Tibial nerve (tissue), 4 donors: ENCODE results near the gene KANSL3. TPM values are rescaled to one million over a fixed set of nuclear protein-coding genes. Genes with fewer than 3 reads are reported as not detected.
A peak's percentile ranks its signal among the peaks of the same experiment; 100 is the strongest.

Experiments used
- DNase-seq, 2 donors: peaks; one replicate each; pipeline ENCODE4 v3.0.0-alpha.2; 2019; ENCODE audit warnings: low spot score in 2 of 2
- H3K27ac ChIP-seq, 4 donors: fragments of 200-600 bp; sonication (generic) in 3 of 4; one replicate each; pipeline ENCODE4 v1.5.1; 2017 to 2019; ENCODE audit warnings: mild to moderate bottlenecking in 1 of 4
- H3K27me3 ChIP-seq, 2 donors: fragments of 200-600 bp; sonication (generic) in 1 of 2; one replicate each; pipeline versions ENCODE4 v1.5.1 to v1.6.0; 2017 to 2019
- H3K36me3 ChIP-seq, 3 donors: fragments of 200-600 bp; sonication (generic); one replicate each; pipeline ENCODE4 v1.5.1; 2018 to 2019
- H3K4me1 ChIP-seq, 4 donors: fragments of 200-600 bp; sonication (generic) in 3 of 4; one replicate each; pipeline ENCODE4 v1.5.1; 2017 to 2019
- H3K4me3 ChIP-seq, 4 donors: fragments of 200-600 bp; sonication (generic) in 3 of 4; one replicate each; pipeline ENCODE4 v1.5.1; 2017 to 2019; ENCODE audit warnings: mild to moderate bottlenecking in 1 of 4, moderate library complexity in 1 of 4
- H3K9me3 ChIP-seq, 4 donors: fragments of 200-600 bp; sonication (generic) in 3 of 4; one replicate each; pipeline ENCODE4 v1.5.1; 2017 to 2019
- EP300 ChIP-seq, 2 donors: sonication (generic); formaldehyde crosslinking; IDR thresholded peaks; one replicate each; pipeline ENCODE4 v1.6.1; 2017; ENCODE audit warnings: antibody characterized with exemption in 2 of 2, mild to moderate bottlenecking in 1 of 2
- POLR2A ChIP-seq, 2 donors: fragments of 450-650 bp; IDR thresholded peaks; one replicate each; pipeline ENCODE4 v1.6.1; 2017; ENCODE audit warnings: antibody characterized with exemption in 2 of 2, mild to moderate bottlenecking in 2 of 2, moderate library complexity in 2 of 2
- WGBS, 2 donors: methylation state at CpG; one replicate each; pipeline ENCODE4 v1.1.5; 2018; 5-methylcytosine and 5-hydroxymethylcytosine counted together
- total RNA-seq, 4 donors: library from RNA; depleted of rRNA; stranded (reverse); fragments of >200 nt; gene quantifications; one replicate each; pipeline ENCODE4 v1.1.0, GENCODE V29; 2016
- TF ChIP-seq, protein P1 (sequence below), 5 experiments: fragments of 200-600 bp in 3 of 5; fragments of 450-650 bp in 2 of 5; sonication (generic) in 3 of 5; IDR thresholded peaks; one replicate each; pipeline ENCODE4 v1.5.1; 2016 to 2019; ENCODE audit warnings: antibody characterized with exemption in 5 of 5, mild to moderate bottlenecking in 3 of 5, moderate library complexity in 2 of 5

The KANSL3 gene
- total RNA-seq, 4 donors from 2014 or later: 55.7 to 87.0 (median 59.2) TPM

DNA sequence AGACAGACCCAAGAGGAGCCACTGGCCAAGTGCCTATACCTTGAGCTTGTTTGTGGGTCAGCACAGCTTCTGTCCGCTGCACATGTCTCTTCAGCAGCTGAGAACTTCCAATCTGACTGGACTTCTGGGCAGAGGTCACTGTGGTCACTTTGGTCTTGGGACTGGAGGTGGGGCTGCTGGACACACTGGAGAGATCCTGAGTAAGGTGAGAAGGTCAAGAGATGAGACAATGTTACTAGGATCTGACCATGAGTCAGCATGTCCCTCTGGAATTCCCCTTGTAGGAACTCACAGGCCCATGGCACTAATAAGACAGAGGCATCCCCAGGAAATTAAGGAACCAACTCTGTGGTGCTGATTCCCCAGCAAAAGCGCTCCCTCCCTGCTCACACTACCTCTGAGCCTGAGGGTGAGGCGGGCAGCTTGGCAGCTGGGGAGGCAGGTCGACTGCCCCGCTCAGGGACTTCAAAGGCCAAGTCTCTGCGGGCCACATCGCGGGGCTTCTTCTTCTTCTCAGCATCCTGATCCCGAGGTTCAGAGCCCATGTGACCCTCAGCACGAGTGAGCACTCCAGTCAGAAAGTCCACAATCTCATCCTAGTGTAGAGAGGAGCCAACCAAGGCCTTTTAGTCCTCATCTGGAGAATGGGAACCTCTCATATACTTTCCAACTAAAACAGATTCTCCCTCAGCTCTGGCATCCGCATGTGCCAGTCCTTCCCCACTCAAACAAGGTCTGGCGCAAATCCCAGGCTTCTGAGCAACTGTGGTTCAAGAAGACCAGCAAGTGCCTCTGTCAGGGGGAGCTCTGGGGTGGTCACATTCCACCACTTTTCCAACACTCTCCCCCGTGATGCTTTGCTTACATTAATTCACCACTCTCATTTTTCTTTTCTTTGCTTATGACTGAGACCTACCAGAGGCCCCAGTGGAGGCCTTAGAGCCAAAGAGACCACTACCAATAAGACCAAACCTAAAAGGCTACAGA lies 29.4 kb downstream of the KANSL3 start:
- H3K27ac ChIP-seq: peak overlapping the region in 1 of 4 donors; percentile 0
- peaks cover 0 to 21% (median 0%) of the 10 kb centered on the region in 4 donors for H3K4me1 ChIP-seq
- H3K27me3 ChIP-seq: no peaks in the 10 kb centered on the region
- no peak for TF ChIP-seq POLR2A (IDR thresholded peaks at IDR 0.05)
- no peak for TF ChIP-seq EP300 (IDR thresholded peaks at IDR 0.05)
- TF ChIP-seq, protein P1, sequence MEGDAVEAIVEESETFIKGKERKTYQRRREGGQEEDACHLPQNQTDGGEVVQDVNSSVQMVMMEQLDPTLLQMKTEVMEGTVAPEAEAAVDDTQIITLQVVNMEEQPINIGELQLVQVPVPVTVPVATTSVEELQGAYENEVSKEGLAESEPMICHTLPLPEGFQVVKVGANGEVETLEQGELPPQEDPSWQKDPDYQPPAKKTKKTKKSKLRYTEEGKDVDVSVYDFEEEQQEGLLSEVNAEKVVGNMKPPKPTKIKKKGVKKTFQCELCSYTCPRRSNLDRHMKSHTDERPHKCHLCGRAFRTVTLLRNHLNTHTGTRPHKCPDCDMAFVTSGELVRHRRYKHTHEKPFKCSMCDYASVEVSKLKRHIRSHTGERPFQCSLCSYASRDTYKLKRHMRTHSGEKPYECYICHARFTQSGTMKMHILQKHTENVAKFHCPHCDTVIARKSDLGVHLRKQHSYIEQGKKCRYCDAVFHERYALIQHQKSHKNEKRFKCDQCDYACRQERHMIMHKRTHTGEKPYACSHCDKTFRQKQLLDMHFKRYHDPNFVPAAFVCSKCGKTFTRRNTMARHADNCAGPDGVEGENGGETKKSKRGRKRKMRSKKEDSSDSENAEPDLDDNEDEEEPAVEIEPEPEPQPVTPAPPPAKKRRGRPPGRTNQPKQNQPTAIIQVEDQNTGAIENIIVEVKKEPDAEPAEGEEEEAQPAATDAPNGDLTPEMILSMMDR (IDR thresholded peaks at IDR 0.05): no peak
- DNase-seq: no peak
- H3K9me3 ChIP-seq: no peaks in the 10 kb centered on the region
- WGBS, 2 donors: 73 to 83% methylated on average over 13 of the region's 13 CpGs
- H3K36me3 ChIP-seq: peaks cover 8 to 100% (median 69%) of the 10 kb centered on the region in 3 donors
- no peak overlapping the region for H3K4me3 ChIP-seq

DNA sequence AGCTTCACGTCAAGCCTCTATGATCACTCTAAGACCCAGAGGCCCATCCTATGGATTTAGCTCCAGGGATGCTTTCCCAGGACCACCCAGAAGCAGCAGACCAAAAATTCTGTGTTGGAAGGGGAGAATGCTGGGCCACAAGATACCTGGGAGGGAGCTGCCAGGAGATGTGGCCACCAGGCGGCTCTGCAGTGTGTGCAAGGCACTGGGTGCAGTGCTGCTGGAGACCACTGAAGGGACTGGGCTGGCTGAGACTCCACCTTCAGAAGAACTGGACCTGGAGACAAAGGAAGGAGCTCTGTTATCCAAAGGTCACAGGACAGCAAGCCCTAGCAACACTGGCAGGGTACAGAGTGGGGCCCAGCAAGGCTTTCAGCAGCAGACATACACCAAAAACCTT lies 34.0 kb downstream of the KANSL3 start:
- TF ChIP-seq, protein P1 (IDR thresholded peaks at IDR 0.05): no peak
- TF ChIP-seq EP300 (IDR thresholded peaks at IDR 0.05) (no peak), POLR2A (IDR thresholded peaks at IDR 0.05) (no peak)
- Histone ChIP-seq H3K4me3 (no peak overlapping the region), H3K4me1 (peaks cover 0 to 22% (median 0%) of the 10 kb centered on the region in 4 donors), H3K27ac (no peak overlapping the region), H3K27me3 (no peaks in the 10 kb centered on the region), H3K36me3 (peaks cover 4 to 95% (median 58%) of the 10 kb centered on the region in 3 donors), H3K9me3 (no peaks in the 10 kb centered on the region)
- no peak for DNase-seq
- WGBS, 2 donors: 83 to 100% methylated on average over 2 of the region's 2 CpGs

DNA sequence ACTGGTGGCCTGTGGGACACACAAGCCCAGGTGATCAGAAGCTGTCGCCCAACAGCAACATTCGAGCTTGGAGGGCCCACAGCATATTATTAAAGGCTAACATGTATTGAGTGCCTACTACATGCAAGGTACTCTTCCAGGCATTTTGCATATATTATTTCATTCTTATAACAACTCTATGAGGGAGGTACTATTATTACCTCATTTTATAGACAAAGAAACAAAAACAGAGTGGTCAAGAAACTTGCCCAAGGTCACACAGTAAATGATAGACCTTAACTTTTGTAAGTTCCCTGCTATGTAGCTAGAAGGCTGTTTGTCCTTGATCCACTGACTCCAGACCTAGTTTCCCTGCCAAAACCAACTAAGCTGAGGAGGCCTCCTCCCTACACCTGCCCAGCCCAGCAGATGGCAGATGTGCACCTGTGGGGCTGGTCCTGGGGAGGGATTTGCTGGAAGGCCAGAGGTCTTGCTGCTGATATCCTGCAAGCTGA lies 35.7 kb downstream of the KANSL3 start:
- H3K4me1 ChIP-seq: peaks cover 0 to 17% (median 0%) of the 10 kb centered on the region in 4 donors
- H3K27me3 ChIP-seq: no peaks in the 10 kb centered on the region
- peaks cover 0 to 90% (median 43%) of the 10 kb centered on the region in 3 donors for H3K36me3 ChIP-seq
- 97 to 100% methylated on average over 2 of the region's 2 CpGs for WGBS, 2 donors
- TF ChIP-seq EP300 (IDR thresholded peaks at IDR 0.05): no peak
- TF ChIP-seq POLR2A (IDR thresholded peaks at IDR 0.05): no peak
- TF ChIP-seq, protein P1 (IDR thresholded peaks at IDR 0.05): no peak
- DNase-seq: no peak
- no peak overlapping the region for H3K27ac ChIP-seq
- H3K9me3 ChIP-seq: no peaks in the 10 kb centered on the region
- H3K4me3 ChIP-seq: no peak overlapping the region

DNA sequence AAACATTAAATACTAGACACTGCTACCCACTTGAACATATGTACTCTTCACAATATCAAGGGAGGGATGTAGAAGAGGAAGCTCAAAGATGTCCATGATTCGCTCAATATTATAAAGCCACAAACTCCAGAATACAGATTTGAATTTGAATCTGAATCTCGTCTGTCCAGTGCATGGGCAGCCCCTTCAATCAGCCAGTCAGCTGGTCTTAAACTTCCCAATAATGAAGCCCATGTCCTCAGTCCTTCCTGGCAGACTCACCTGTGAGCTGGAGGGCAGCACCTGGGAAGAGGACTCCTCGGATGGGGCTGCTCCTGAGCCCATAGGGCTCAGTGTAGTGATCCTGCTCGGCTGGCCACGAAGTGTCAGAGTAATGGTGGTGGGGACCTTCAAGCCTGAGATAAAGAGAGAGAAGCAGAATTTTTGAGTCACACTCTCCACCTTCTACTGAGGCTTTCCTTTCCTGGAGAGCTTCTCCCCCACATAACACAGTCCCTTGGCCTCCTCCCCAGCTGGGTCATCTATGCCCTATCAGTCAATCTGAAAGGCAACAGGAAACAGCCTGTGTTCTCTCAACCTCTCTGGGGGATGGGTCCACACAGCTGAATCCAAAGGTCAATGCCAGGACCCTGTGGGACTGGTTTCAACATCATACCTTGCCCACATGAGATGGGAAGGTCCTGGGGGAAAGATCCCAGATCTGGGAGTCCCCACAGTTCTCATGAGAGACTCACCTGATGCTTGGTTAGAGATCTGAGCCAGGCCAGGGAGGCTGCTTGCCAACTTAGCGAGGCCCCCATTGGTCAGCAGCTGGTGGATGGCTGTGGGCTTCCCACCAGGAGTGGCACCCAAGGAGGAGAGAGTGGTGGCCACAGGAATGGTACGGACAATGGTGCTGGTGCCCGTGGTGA lies 36.5 kb downstream of the KANSL3 start:
- no peak overlapping the region for H3K27ac ChIP-seq
- H3K36me3 ChIP-seq: peaks cover 0 to 90% (median 35%) of the 10 kb centered on the region in 3 donors
- no peaks in the 10 kb centered on the region for H3K27me3 ChIP-seq
- 89 to 91% methylated on average over 7 to 8 of the region's 8 CpGs for WGBS, 2 donors
- H3K4me1 ChIP-seq: peaks cover 0 to 10% (median 0%) of the 10 kb centered on the region in 4 donors
- no peak for TF ChIP-seq EP300 (IDR thresholded peaks at IDR 0.05)
- no peak for TF ChIP-seq POLR2A (IDR thresholded peaks at IDR 0.05)
- TF ChIP-seq, protein P1 (IDR thresholded peaks at IDR 0.05): no peak
- no peak overlapping the region for H3K4me3 ChIP-seq
- H3K9me3 ChIP-seq: no peaks in the 10 kb centered on the region
- DNase-seq: no peak
